Measurements from ENCODE around the gene PIGO. TPM values are rescaled to one million over a fixed set of nuclear protein-coding genes. Genes with fewer than 3 reads are reported as not detected.

Gene PIGO
- total and polyA plus RNA-seq, 9 of the 15 experiments (the other 6 are each of a cell fraction or from before 2014, with no cell fraction given) = 5.4 to 13.7 (median 9.7) TPM

DNA sequence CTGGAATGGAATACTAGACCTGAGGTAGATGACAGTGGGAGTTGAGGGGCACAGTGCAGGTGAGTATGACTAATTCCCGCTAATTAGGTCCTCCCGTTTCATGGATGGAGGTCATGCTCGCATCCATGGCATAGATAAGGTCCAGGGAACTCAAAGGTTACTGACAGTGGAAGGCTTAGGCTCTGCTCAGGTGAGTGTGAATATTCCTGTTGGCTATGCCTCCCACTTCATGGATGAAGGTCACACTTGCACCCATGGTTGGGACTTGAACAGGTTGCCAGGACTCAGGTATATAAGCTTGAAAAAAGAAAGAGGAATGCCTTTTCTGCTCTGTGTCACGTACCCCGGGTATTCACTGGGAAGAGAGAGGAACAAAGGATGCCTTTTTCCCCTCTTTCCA, 45.6 kb upstream of the PIGO start:
- Histone ChIP-seq H2AFZ (ENCODE audit: low read depth, low read length) (no peak overlapping the region), H4K20me1 (replicated peaks; ENCODE audit: control insufficient read depth, insufficient read depth, low read length) (no peaks in the 10 kb centered on the region), H3K27ac (ENCODE audit: extremely low read depth, low read depth, low read length) (no peak overlapping the region), H3K9ac (ENCODE audit: insufficient read depth in 1 of 2, low read depth in 2 of 2, low read length in 2 of 2) (no peak overlapping the region), H3K9me3 (replicated peaks; ENCODE audit: control insufficient read depth, insufficient read depth, low read depth, low read length) (peaks cover 7% of the 10 kb centered on the region), H3K27me3 (ENCODE audit: control insufficient read depth in 2 of 2, insufficient read depth in 2 of 2, low read length in 2 of 2) (no peaks in the 10 kb centered on the region), H3K4me1 (replicated peaks in 1 of 2; ENCODE audit: control insufficient read depth in 2 of 2, insufficient read depth in 2 of 2, low read length in 2 of 2) (peaks cover 0 to 8% of the 10 kb centered on the region in 2 experiments; a peak in 2 of 5 replicates), H3K79me2 (ENCODE audit: control insufficient read depth, insufficient read depth, low read length) (no peaks in the 10 kb centered on the region), H3K4me2 (ENCODE audit: insufficient read depth, low read length) (no peak overlapping the region), H3K36me3 (ENCODE audit: control insufficient read depth, insufficient read depth, low read length) (no peaks in the 10 kb centered on the region), H3K9me1 (ENCODE audit: control insufficient read depth, insufficient read depth, low read length) (no peaks in the 10 kb centered on the region), H3K4me3 (no peak overlapping the region)
- no TSS peak for BruUV-seq (replicated peaks)
- ATAC-seq (no peak), DNase-seq (ENCODE audit: extremely low read depth in 1 of 4, low spot score in 3 of 4) (no peak), FAIRE-seq (no peak)
- ChIA-PET POLR2A (no interaction called here), CTCF (ENCODE audit: low intra/inter-chr PET ratio) (no interaction called here)
- WGBS (ENCODE audit: insufficient coverage, low coverage, missing lambda C conversion rate) = 3% methylated on average over 4 of the region's 5 CpGs
- in situ Hi-C loops (cut with MboI) (no loop called here), intact Hi-C loops (cut with micrococcal nuclease) (no loop called here)
- TF ChIP-seq RBBP5 (IDR thresholded peaks at IDR 0.05; ENCODE audit: borderline replicate concordance, insufficient read depth, low read length, poor library complexity, severe bottlenecking) (no peak), ZBTB49 (CRISPR knock-in tag; IDR thresholded peaks at IDR 0.05; ENCODE audit: borderline replicate concordance) (no peak), ZKSCAN3 (CRISPR knock-in tag; IDR thresholded peaks at IDR 0.05) (no peak), TRIM24 (IDR thresholded peaks at IDR 0.05) (0 out of 4 replicates have a peak, but pooled peaks of 1 of the 2 experiments have one; percentile 31), ZNF24 (IDR thresholded peaks at IDR 0.05) (no peak), RREB1 (CRISPR knock-in tag; IDR thresholded peaks at IDR 0.05) (no peak), BRD4 (IDR thresholded peaks at IDR 0.05) (no peak), ATF7 (IDR thresholded peaks at IDR 0.05) (no peak), TAF15 (IDR thresholded peaks at IDR 0.05; ENCODE audit: low read depth, low read length) (no peak), ZNF707 (CRISPR knock-in tag; conservative IDR thresholded peaks at IDR 0.05) (no peak)
- TF ChIP-seq, protein P1, sequence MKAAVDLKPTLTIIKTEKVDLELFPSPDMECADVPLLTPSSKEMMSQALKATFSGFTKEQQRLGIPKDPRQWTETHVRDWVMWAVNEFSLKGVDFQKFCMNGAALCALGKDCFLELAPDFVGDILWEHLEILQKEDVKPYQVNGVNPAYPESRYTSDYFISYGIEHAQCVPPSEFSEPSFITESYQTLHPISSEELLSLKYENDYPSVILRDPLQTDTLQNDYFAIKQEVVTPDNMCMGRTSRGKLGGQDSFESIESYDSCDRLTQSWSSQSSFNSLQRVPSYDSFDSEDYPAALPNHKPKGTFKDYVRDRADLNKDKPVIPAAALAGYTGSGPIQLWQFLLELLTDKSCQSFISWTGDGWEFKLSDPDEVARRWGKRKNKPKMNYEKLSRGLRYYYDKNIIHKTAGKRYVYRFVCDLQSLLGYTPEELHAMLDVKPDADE (conservative IDR thresholded peaks at IDR 0.05; ENCODE audit: control insufficient read depth, low read depth, low read length) = no peak
- TF ChIP-seq, protein P2, sequence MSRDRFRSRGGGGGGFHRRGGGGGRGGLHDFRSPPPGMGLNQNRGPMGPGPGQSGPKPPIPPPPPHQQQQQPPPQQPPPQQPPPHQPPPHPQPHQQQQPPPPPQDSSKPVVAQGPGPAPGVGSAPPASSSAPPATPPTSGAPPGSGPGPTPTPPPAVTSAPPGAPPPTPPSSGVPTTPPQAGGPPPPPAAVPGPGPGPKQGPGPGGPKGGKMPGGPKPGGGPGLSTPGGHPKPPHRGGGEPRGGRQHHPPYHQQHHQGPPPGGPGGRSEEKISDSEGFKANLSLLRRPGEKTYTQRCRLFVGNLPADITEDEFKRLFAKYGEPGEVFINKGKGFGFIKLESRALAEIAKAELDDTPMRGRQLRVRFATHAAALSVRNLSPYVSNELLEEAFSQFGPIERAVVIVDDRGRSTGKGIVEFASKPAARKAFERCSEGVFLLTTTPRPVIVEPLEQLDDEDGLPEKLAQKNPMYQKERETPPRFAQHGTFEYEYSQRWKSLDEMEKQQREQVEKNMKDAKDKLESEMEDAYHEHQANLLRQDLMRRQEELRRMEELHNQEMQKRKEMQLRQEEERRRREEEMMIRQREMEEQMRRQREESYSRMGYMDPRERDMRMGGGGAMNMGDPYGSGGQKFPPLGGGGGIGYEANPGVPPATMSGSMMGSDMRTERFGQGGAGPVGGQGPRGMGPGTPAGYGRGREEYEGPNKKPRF (IDR thresholded peaks at IDR 0.05; ENCODE audit: low read depth, low read length) = no peak

All from K562 (cell line).